Endothelial cell of umbilical vein (primary cell): ENCODE measurements around the gene UEVLD. TPM values are rescaled to one million over a fixed set of nuclear protein-coding genes. Genes with fewer than 3 reads are reported as not detected.

ENCODE experiments used
- BruUV-seq: library from RNA; stranded (reverse); fragments of 400-500 nt; replicated peaks from 2 replicates; lab custom pipeline; 2021; lab: Mats Ljungman, UMichigan
- CTCF ChIA-PET: fragments of 300-600, 350-600 bp; sonication (Branson Sonifier 250); formaldehyde crosslinking; loops from one replicate; lab custom pipeline; 2021; ENCODE audit warnings: antibody characterized with exemption, inconsistent platforms; lab: Charles Lee
- POLR2A ChIA-PET: fragments of 300-600, 350-600 bp; sonication (Branson Sonifier 250); formaldehyde crosslinking; loops from one replicate; lab custom pipeline; 2021; ENCODE audit warnings: antibody characterized with exemption, inconsistent platforms; lab: Charles Lee
- DNase-seq: peaks from one replicate; pipeline ENCODE4 v3.0.0-alpha.2; 2011; ENCODE audit warnings: low read depth, low spot score
- FAIRE-seq: peaks from 2 replicates; lab custom pipeline; 2011; peaks lifted over from hg19 to GRCh38; lab: Jason Lieb, UNC
- H2AFZ ChIP-seq: 2 replicates; pipeline ENCODE4 v1.6.0; 2012; ENCODE audit warnings: low read depth, low read length, control low read depth, inconsistent platforms
- H3K27ac ChIP-seq: 2 replicates; pipeline ENCODE4 v1.5.1; 2011; ENCODE audit warnings: low read depth, mild to moderate bottlenecking, control low read depth, low read length, moderate library complexity; ENCODE audit not compliant: insufficient read depth
- H3K27me3 ChIP-seq, 2 experiments: 2 replicates each; pipeline versions ENCODE4 v1.6.0 to v1.6.1; 2011; ENCODE audit warnings: low read length in 2 of 2, mixed read lengths in 1 of 2; ENCODE audit not compliant: control insufficient read depth in 2 of 2, insufficient read depth in 2 of 2
- H3K36me3 ChIP-seq, 2 experiments: 2 replicates in 1 of 2; 3 replicates in 1 of 2; pipeline ENCODE4 v1.5.1; 2011; ENCODE audit warnings: low read length in 2 of 2, mild to moderate bottlenecking in 1 of 2, moderate library complexity in 1 of 2; ENCODE audit not compliant: control insufficient read depth in 2 of 2, insufficient read depth in 2 of 2; ENCODE audit errors: extremely low read depth in 1 of 2
- H3K4me1 ChIP-seq: 3 replicates; pipeline ENCODE4 v1.5.1; 2011; ENCODE audit warnings: mild to moderate bottlenecking, low read length; ENCODE audit not compliant: control insufficient read depth, insufficient read depth; ENCODE audit errors: extremely low read depth
- H3K4me2 ChIP-seq: 2 replicates; pipeline ENCODE4 v1.6.1; 2011; ENCODE audit warnings: low read length, control low read depth, mixed read lengths; ENCODE audit not compliant: insufficient read depth
- H3K4me3 ChIP-seq, 3 experiments: fragments of 200-600 bp in 1 of 3; sonication (generic), shearing (Covaris generic) in 1 of 3; replicated peaks in 1 of 3; 2 replicates each; pipeline ENCODE4 v1.5.1; 2011 to 2016; ENCODE audit warnings: control low read depth in 3 of 3, low read length in 3 of 3, mild to moderate bottlenecking in 2 of 3, inconsistent platforms in 1 of 3, low read depth in 1 of 3, moderate library complexity in 1 of 3; ENCODE audit not compliant: insufficient read depth in 1 of 3
- H3K79me2 ChIP-seq: 2 replicates; pipeline ENCODE4 v1.6.0; 2012; ENCODE audit warnings: low read length, inconsistent platforms; ENCODE audit not compliant: control insufficient read depth, insufficient read depth
- H3K9ac ChIP-seq: replicated peaks from 2 replicates; pipeline ENCODE3; 2011; ENCODE audit warnings: low read length, control low read depth; ENCODE audit not compliant: insufficient read depth; ENCODE audit errors: extremely low read depth
- H3K9me1 ChIP-seq: replicated peaks from 3 replicates; pipeline ENCODE4 v1.6.0; 2011; ENCODE audit warnings: mild to moderate bottlenecking, low read length; ENCODE audit not compliant: control insufficient read depth, insufficient read depth; ENCODE audit errors: extremely low read depth
- H3K9me3 ChIP-seq: replicated peaks from 2 replicates; pipeline ENCODE4 v1.5.1; 2012; ENCODE audit warnings: low read length, inconsistent platforms; ENCODE audit not compliant: control insufficient read depth, insufficient read depth
- H4K20me1 ChIP-seq: replicated peaks from 2 replicates; pipeline ENCODE3; 2011; ENCODE audit warnings: mild to moderate bottlenecking, low read length; ENCODE audit not compliant: control insufficient read depth, insufficient read depth; ENCODE audit errors: extremely low read depth
- CTCF ChIP-seq, 2 donors: IDR thresholded peaks; 1 replicate in 1 of 2; 2 replicates in 1 of 2; pipeline ENCODE4 v1.5.1; 2011; ENCODE audit warnings: low read length in 2 of 2, mild to moderate bottlenecking in 2 of 2, moderate library complexity in 2 of 2, control low read depth in 1 of 2, inconsistent platforms in 1 of 2, low read depth in 1 of 2; ENCODE audit not compliant: insufficient read depth in 1 of 2; ENCODE audit errors: extremely low read depth in 1 of 2
- EZH2 ChIP-seq: IDR thresholded peaks from 2 replicates; pipeline ENCODE4 v1.6.1; 2012; ENCODE audit warnings: borderline replicate concordance, low read depth, mild to moderate bottlenecking, moderate library complexity, low read length, inconsistent platforms; ENCODE audit not compliant: severe bottlenecking
- FOS ChIP-seq: IDR thresholded peaks from 2 replicates; pipeline ENCODE4 v1.6.1; 2011; ENCODE audit warnings: mild to moderate bottlenecking, low read length, moderate library complexity, borderline replicate concordance; ENCODE audit not compliant: insufficient read depth
- GATA2 ChIP-seq: IDR thresholded peaks from 2 replicates; pipeline ENCODE4 v1.7.0; 2011; ENCODE audit warnings: low read depth, mild to moderate bottlenecking, moderate library complexity, mixed read lengths, low read length; ENCODE audit not compliant: insufficient read length, insufficient read depth
- JUN ChIP-seq: IDR thresholded peaks from 2 replicates; pipeline ENCODE4 v1.6.1; 2011; ENCODE audit warnings: borderline replicate concordance, low read depth; ENCODE audit not compliant: insufficient read length, insufficient read depth
- MAX ChIP-seq: IDR thresholded peaks from 2 replicates; pipeline ENCODE4 v1.6.1; 2011; ENCODE audit not compliant: insufficient read depth, insufficient read length
- MYC ChIP-seq: IDR thresholded peaks from one replicate; pipeline ENCODE4 v1.6.1; 2011; ENCODE audit warnings: mild to moderate bottlenecking, low read depth, low read length
- POLR2A ChIP-seq: IDR thresholded peaks from 2 replicates; pipeline ENCODE4 v1.6.1; 2012; ENCODE audit warnings: low read depth, mild to moderate bottlenecking, control low read depth, low read length
- POLR2AphosphoS5 ChIP-seq: IDR thresholded peaks from 2 replicates; pipeline ENCODE4 v1.6.1; 2012; ENCODE audit warnings: low read depth, mild to moderate bottlenecking, control low read depth, low read length, moderate library complexity; ENCODE audit not compliant: insufficient read depth
- dilution Hi-C: fragments of 300-500 bp; cut with MboI; formaldehyde crosslinking; loops from one replicate; pipeline ENCODE4 v1.15.0; 2019; ENCODE audit warnings: low sequenced_read_pairs; ENCODE audit not compliant: extremely low pct_ligation_motif_present
- intact Hi-C: fragments of 100-400 bp; cut with micrococcal nuclease; formaldehyde crosslinking; loops from one replicate; pipeline ENCODE4 v1.10.0; 2022
- polyA plus RNA-seq, 4 experiments: library from polyadenylated mRNA; depleted of rRNA in 3 of 4; stranded (reverse) in 3 of 4; unstranded in 1 of 4; fragments of >200 nt; gene quantifications; 2 replicates each; pipeline versions ENCODE4 v1.2.1 to v1.2.3, GENCODE V29; 2011 to 2012; ENCODE audit warnings: missing spikeins in 1 of 4
- total RNA-seq: library from RNA; stranded (reverse); gene quantifications from 2 replicates; pipeline ENCODE4 v1.2.3, GENCODE V29; 2021

UEVLD gene
- total and polyA plus RNA-seq, 2 donors (not counting 3 experiments of a cell fraction or from before 2014, with no cell fraction given): 9.2 to 19.1 TPM

- BruUV-seq: no TSS peak
- H3K79me2 ChIP-seq: peaks cover 54% of the 10 kb centered on the region
- FAIRE-seq (no peak), DNase-seq (no peak)
- no peaks in the 10 kb centered on the region for H3K36me3 ChIP-seq
- no peak overlapping the region for H3K9ac ChIP-seq
- dilution Hi-C loops: no loop called here
- no peak overlapping the region for H3K27ac ChIP-seq
- H2AFZ ChIP-seq: no peak overlapping the region
- peaks cover 3% of the 10 kb centered on the region for H4K20me1 ChIP-seq
- intact Hi-C loops: no loop called here
- TF ChIP-seq MYC: no peak
- TF ChIP-seq CTCF (IDR thresholded peaks at IDR 0.05; ENCODE audit: extremely low read depth in 1 of 2, insufficient read depth in 1 of 2, low read depth in 1 of 2, low read length in 2 of 2): no peak
- no peak for TF ChIP-seq POLR2A
- no peak for TF ChIP-seq MAX
- no peak for TF ChIP-seq GATA2
- no peak for TF ChIP-seq JUN
- no peak for TF ChIP-seq POLR2AphosphoS5
- TF ChIP-seq FOS: no peak
- no peak for TF ChIP-seq EZH2
- H3K4me1 ChIP-seq: peaks cover 16% of the 10 kb centered on the region
- H3K4me2 ChIP-seq: peak overlapping the region; percentile 100
- no peaks in the 10 kb centered on the region for H3K27me3 ChIP-seq
- ChIA-PET POLR2A (interaction anchor here (0.7 to 2.2 kb wide), 3 partner anchors 11 to 106 kb away, joined by 4 to 9 read pairs (median 5); partner anchors contain the start of genes TSG101 and UEVLD), CTCF (interaction anchor here (1.0 to 4.0 kb wide), 7 partner anchors 17 to 517 kb away, joined by 3 to 13 read pairs (median 3); no protein-coding TSS in a partner anchor)
- H3K9me1 ChIP-seq: no peaks in the 10 kb centered on the region
- H3K4me3 ChIP-seq: peak overlapping the region in 2 of 3 experiments; percentile 97 to 99
- no peaks in the 10 kb centered on the region for H3K9me3 ChIP-seq
These were observed 44.3 kb upstream of the UEVLD start for GRCh38 chr11:18632841-18633240.
